BJ (cell line): ENCODE measurements around the gene NUDT17. TPM values are rescaled to one million over a fixed set of nuclear protein-coding genes. Genes with fewer than 3 reads are reported as not detected.

Experiments used
- CTCF ChIA-PET: fragments of 350-600 bp; formaldehyde crosslinking; extraction: SDS; loops from one replicate; lab custom pipeline; 2021; ENCODE audit warnings: antibody characterized with exemption, inconsistent platforms; lab: Yijun Ruan, JAX
- POLR2A ChIA-PET: fragments of 300-600 bp; sonication (Branson Sonifier 250); formaldehyde crosslinking; extraction: SDS; loops from one replicate; lab custom pipeline; 2021; ENCODE audit warnings: antibody characterized with exemption; lab: Charles Lee
- DNase-seq: peaks from one replicate; pipeline ENCODE4 v3.0.0-alpha.2; 2011; ENCODE audit warnings: low read depth
- H3K27me3 ChIP-seq: 2 replicates; pipeline ENCODE4 v1.6.0; 2011; ENCODE audit warnings: low read length; ENCODE audit not compliant: control insufficient read depth, insufficient read depth
- H3K36me3 ChIP-seq: 2 replicates; pipeline ENCODE4 v1.5.1; 2011; ENCODE audit warnings: low read length; ENCODE audit not compliant: control insufficient read depth, insufficient read depth
- H3K4me3 ChIP-seq: 2 replicates; pipeline ENCODE4 v1.5.1; 2011; ENCODE audit warnings: low read depth, mild to moderate bottlenecking, control low read depth, low read length
- CTCF ChIP-seq: IDR thresholded peaks from 2 replicates; pipeline ENCODE4 v1.5.1; 2011; ENCODE audit warnings: low read depth, mild to moderate bottlenecking, control low read depth, inconsistent platforms, low read length, moderate library complexity; ENCODE audit not compliant: insufficient read depth
- polyA plus RNA-seq: library from polyadenylated mRNA; depleted of rRNA; stranded (reverse); fragments of >200 nt; gene quantifications from 2 replicates; pipeline ENCODE4 v1.2.3, GENCODE V29; 2011

Gene NUDT17
- polyA plus RNA-seq, 1 experiment: 4.5 TPM

DNA sequence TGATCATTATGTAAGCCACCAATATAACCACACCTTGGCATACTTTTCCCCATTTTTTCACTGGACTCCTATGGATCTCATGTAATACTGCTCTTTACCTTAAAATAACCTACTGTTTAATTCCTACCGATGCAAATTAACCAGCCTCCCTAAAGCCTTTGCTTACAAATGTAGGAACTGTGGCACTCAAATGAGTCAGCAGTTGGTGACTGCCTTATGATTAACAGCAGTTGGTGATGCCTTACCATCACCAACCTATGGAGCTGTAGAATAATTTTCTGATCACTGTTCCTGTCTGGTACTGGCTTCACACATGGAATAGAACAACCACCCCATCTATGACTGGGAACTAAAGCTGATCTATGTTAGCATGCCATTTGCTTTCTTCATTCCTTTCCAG, 7.8 kb upstream of the NUDT17 start:
- H3K4me3 ChIP-seq: no peak overlapping the region
- no peaks in the 10 kb centered on the region for H3K27me3 ChIP-seq
- peaks cover 25% of the 10 kb centered on the region for H3K36me3 ChIP-seq
- no peak for TF ChIP-seq CTCF
- ChIA-PET POLR2A (no interaction called here), CTCF (interaction anchor here (0.9 to 1.5 kb wide), 3 partner anchors 8 to 117 kb away, joined by 3 to 5 read pairs (median 4); partner anchors contain the start of genes ITGA10 and NUDT17)
- no peak for DNase-seq

DNA sequence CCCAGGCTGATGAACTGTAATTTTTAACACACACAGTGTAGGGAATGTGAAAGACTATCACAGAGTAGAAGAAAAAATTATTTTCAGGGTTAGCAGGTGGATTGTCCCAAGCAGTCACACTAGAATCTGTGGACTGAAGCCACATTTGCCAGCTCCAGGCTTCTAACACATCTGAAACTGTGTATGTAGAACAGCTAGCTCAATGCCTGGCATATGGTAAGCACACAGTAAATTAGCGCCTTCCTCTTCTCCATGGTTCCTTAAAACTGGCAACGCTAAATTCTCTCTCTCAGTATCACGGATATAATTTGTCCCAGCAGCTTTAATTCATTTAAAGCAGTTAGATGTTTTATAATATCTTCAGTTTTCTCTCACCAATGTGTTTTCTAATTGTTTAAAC, 2.4 kb upstream of the NUDT17 start:
- no peak overlapping the region for H3K4me3 ChIP-seq
- ChIA-PET POLR2A (no interaction called here), CTCF (interaction anchor here (0.8 to 11.1 kb wide), 4 partner anchors 15 to 165 kb away, joined by 3 to 179 read pairs (median 14); partner anchors contain the start of gene PIAS3)
- TF ChIP-seq CTCF: no peak
- H3K27me3 ChIP-seq: no peaks in the 10 kb centered on the region
- no peak for DNase-seq
- H3K36me3 ChIP-seq: peaks cover 16% of the 10 kb centered on the region

DNA sequence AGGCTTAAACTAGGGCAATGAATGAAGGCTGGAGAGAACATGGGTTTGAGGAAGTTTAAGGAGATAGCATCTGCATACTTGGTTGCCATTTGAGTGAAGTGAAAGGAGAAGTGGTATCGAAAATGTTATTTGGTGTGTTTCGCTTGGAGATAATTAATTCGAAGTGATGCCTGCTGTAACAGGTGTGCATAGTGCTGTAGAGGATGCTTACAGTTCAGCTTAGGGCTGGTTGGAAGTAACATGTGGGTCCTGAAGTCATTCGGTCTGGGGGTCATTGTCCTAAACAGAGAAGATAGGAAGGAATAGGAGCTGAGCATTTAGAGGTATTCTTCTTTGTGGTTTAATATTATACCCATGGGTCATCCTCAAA, 301 bp upstream of the NUDT17 start:
- TF ChIP-seq CTCF: no peak
- POLR2A ChIA-PET: interaction anchor here (0.6 kb wide), 1 partner anchor 66 kb away, joined by 4 read pairs; no protein-coding TSS in a partner anchor

GRCh38 chr1:145846201-145846612, 777 bp downstream of the NUDT17 start:
- ChIA-PET CTCF (interaction anchor here (0.9 to 11.1 kb wide), 25 partner anchors 13 to 176 kb away, joined by 3 to 179 read pairs (median 11); partner anchors contain the start of genes ANKRD35, HJV, ITGA10 and LIX1L), POLR2A (no interaction called here)
- peak; percentile 69 for TF ChIP-seq CTCF
- peak overlapping the region; percentile 60 for H3K4me3 ChIP-seq
- no peak for DNase-seq
- peaks cover 21% of the 10 kb centered on the region for H3K36me3 ChIP-seq
- no peaks in the 10 kb centered on the region for H3K27me3 ChIP-seq

More for the DNA sequence above, 301 bp upstream of the NUDT17 start:
- peak overlapping the region; percentile 60 for H3K4me3 ChIP-seq
- H3K36me3 ChIP-seq: peaks cover 17% of the 10 kb centered on the region
- DNase-seq: no peak
- CTCF ChIA-PET: interaction anchor here (0.8 to 11.1 kb wide), 35 partner anchors 8 to 194 kb away, joined by 3 to 179 read pairs (median 7); partner anchors contain the start of genes ANKRD34A, ANKRD35, HJV and ITGA10
- H3K27me3 ChIP-seq: no peaks in the 10 kb centered on the region

DNA sequence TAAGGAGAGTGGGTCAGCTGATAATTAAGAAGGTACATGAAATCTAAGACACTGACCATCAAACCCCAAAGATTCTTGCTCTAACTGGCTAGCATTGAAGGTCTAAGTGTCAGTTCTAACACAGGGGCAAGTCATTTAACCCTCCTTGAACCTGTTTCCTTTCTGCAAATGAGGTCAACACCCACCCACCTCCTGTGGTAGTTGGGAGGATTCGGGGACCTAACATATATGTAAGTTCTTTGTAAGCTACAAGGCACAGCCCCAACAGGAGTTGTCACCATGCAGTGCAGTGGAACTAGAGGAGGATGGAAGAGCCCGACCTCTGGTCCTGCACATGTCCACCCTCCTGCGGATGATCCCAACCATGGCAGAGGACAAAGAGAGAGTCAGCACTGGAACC, 2.4 kb downstream of the NUDT17 start:
- CTCF ChIA-PET: interaction anchor here (0.6 to 11.1 kb wide), 10 partner anchors 12 to 163 kb away, joined by 3 to 179 read pairs (median 8); partner anchors contain the start of genes ITGA10, PIAS3 and RBM8A
- no peak for DNase-seq
- no peak for TF ChIP-seq CTCF
- Histone ChIP-seq H3K4me3 (no peak overlapping the region), H3K36me3 (peaks cover 20% of the 10 kb centered on the region), H3K27me3 (no peaks in the 10 kb centered on the region)
- POLR2A ChIA-PET: no interaction called here
